GM18505 (cell line): ENCODE measurements around the gene SLC17A7.

Experiments
- ATAC-seq: cut with Tn5 transposase; IDR thresholded peaks from one replicate; pipeline ENCODE4 v1.9.1; 2021; ENCODE audit not compliant: unreplicated experiment
- POLR2A ChIP-seq: IDR thresholded peaks from 4 replicates; pipeline ENCODE4 v1.6.1; 2011; ENCODE audit warnings: borderline replicate concordance; ENCODE audit not compliant: insufficient read depth, insufficient read length; ENCODE audit errors: extremely low read depth

SLC17A7 gene

GRCh38 chr19:49441210-49441959 is at the start of gene SLC17A7:
Gene SLC17A7, minus strand, starts transcription at chr19:49441527. Its CDS starts 148 bp downstream, at chr19:49441379.
- TF ChIP-seq POLR2A, result no peak
- no peak for ATAC-seq

GRCh38 chr19:49490287-49491029 is 49.1 kb upstream of the SLC17A7 start:
- ATAC-seq, result no peak

GRCh38 chr19:49489601-49490167 is 48.4 kb upstream of the SLC17A7 start:
- no peak for ATAC-seq
- peak; percentile 41 for TF ChIP-seq POLR2A

More at GRCh38 chr19:49490287-49491029, 49.1 kb upstream of the SLC17A7 start:
- TF ChIP-seq POLR2A, result peak; percentile 24

- no peak for ATAC-seq
- no peak for TF ChIP-seq POLR2A
Measured at GRCh38 chr19:49488863-49489537, 47.7 kb upstream of the SLC17A7 start.

GRCh38 chr19:49488046-49488862 is 46.9 kb upstream of the SLC17A7 start:
- ATAC-seq, result no peak
- no peak for TF ChIP-seq POLR2A

- peak; percentile 91 for ATAC-seq
- TF ChIP-seq POLR2A, result peak; percentile 99
Measured at GRCh38 chr19:49487277-49488045, 46.1 kb upstream of the SLC17A7 start, which contains the start of gene RPL13A. Gene RPL13A, plus strand, starts transcription at chr19:49487608. Its CDS starts 22 bp downstream, at chr19:49487630.

GRCh38 chr19:49486710-49487276 is 45.5 kb upstream of the SLC17A7 start:
- no peak for TF ChIP-seq POLR2A
- ATAC-seq, result no peak

GRCh38 chr19:49486232-49486631 is 44.9 kb upstream of the SLC17A7 start:
- no peak for ATAC-seq
- TF ChIP-seq POLR2A, result no peak

GRCh38 chr19:49481020-49481683 is 39.8 kb upstream of the SLC17A7 start:
- TF ChIP-seq POLR2A, result no peak
- no peak for ATAC-seq

- TF ChIP-seq POLR2A, result no peak
- no peak for ATAC-seq
Measured at GRCh38 chr19:49479975-49480628, 38.8 kb upstream of the SLC17A7 start.
